ENCODE measurements around the gene FOLR1.

Gene FOLR1

DNA sequence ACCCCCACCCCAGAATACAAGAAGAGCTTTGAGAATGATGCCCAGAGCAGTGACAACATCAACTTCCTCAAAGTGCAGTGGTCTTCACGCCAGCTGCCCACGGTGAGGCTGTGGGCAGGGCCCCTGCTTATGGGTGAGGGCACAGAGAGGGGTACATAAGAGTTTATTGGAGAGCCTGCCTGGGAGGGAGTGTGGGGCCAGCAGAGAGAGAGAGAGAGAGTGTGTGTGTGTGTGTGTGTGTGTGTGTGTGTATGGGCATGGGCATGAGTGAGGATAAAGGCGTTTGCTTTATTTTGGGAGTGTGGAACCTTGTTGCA, 42.5 kb downstream of the FOLR1 start:
- no peaks in the 10 kb centered on the region for H3K9me2 ChIP-seq (replicated peaks; ENCODE audit: control insufficient read depth, low read length)

DNA sequence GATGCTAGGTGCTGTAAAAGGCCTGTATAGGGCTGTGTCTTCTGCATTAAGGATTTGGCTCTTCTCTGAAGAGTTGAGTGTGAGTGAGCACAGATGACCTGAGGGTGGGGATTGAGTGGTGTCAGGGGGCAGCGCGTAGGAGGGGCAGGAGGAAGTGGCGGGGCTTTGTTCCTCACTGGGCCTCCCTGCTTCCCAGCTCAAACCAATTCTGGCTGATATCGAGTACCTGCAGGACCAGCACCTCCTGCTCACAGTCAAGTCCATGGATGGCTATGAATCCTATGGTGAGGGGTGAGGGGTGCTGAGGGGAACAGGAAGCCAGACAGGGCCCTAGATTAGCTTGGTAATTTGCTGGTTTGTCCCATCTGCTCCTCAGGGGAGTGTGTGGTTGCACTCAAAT, 43.0 kb downstream of the FOLR1 start:
- Histone ChIP-seq H3K27ac (ENCODE audit: low read depth, low read length) (no peak overlapping the region), H3F3A (ENCODE audit: control insufficient read depth, insufficient read depth) (peaks cover 8% of the 10 kb centered on the region), H3K4me1 (ENCODE audit: control insufficient read depth, low read length) (peaks cover 3% of the 10 kb centered on the region; the same call in 1 of the 2 replicates), H3K9me3 (ENCODE audit: control insufficient read depth, insufficient read depth, low read length) (no peaks in the 10 kb centered on the region), H3K9me2 (replicated peaks; ENCODE audit: control insufficient read depth, low read length) (no peaks in the 10 kb centered on the region), H3K4me3 (ENCODE audit: low read length) (no peak overlapping the region), H3K27me3 (ENCODE audit: control insufficient read depth, low read length) (peaks cover 10% of the 10 kb centered on the region), H4K20me1 (ENCODE audit: control insufficient read depth, insufficient read depth, low read depth, low read length) (peaks cover 9% of the 10 kb centered on the region; the same call in 1 of the 2 replicates), H3K36me3 (ENCODE audit: control insufficient read depth, low read length) (peaks cover 85% of the 10 kb centered on the region), H3K4me2 (ENCODE audit: low read length) (no peak overlapping the region), H3K79me2 (ENCODE audit: control insufficient read depth, low read length) (no peaks in the 10 kb centered on the region)
- no peak for TF ChIP-seq EZH2phosphoT487 (IDR thresholded peaks at IDR 0.05; ENCODE audit: borderline replicate concordance, low read length)
- TF ChIP-seq, protein P1, sequence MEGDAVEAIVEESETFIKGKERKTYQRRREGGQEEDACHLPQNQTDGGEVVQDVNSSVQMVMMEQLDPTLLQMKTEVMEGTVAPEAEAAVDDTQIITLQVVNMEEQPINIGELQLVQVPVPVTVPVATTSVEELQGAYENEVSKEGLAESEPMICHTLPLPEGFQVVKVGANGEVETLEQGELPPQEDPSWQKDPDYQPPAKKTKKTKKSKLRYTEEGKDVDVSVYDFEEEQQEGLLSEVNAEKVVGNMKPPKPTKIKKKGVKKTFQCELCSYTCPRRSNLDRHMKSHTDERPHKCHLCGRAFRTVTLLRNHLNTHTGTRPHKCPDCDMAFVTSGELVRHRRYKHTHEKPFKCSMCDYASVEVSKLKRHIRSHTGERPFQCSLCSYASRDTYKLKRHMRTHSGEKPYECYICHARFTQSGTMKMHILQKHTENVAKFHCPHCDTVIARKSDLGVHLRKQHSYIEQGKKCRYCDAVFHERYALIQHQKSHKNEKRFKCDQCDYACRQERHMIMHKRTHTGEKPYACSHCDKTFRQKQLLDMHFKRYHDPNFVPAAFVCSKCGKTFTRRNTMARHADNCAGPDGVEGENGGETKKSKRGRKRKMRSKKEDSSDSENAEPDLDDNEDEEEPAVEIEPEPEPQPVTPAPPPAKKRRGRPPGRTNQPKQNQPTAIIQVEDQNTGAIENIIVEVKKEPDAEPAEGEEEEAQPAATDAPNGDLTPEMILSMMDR (IDR thresholded peaks at IDR 0.05; ENCODE audit: low read depth, low read length, poor library complexity, severe bottlenecking): no peak

More for the DNA sequence above, 42.5 kb downstream of the FOLR1 start:
- peaks cover 9% of the 10 kb centered on the region; the same call in 1 of the 2 replicates for H4K20me1 ChIP-seq (ENCODE audit: control insufficient read depth, insufficient read depth, low read depth, low read length)
- peaks cover 2% of the 10 kb centered on the region; the same call in 1 of the 2 replicates for H3K4me1 ChIP-seq (ENCODE audit: control insufficient read depth, low read length)
- H3K4me3 ChIP-seq (ENCODE audit: low read length): no peak overlapping the region
- peaks cover 6% of the 10 kb centered on the region for H3K27me3 ChIP-seq (ENCODE audit: control insufficient read depth, low read length)
- no peak overlapping the region for H3K4me2 ChIP-seq (ENCODE audit: low read length)
- TF ChIP-seq EZH2phosphoT487 (IDR thresholded peaks at IDR 0.05; ENCODE audit: borderline replicate concordance, low read length): no peak
- TF ChIP-seq, protein P1 (IDR thresholded peaks at IDR 0.05; ENCODE audit: low read depth, low read length, poor library complexity, severe bottlenecking): no peak
- H3F3A ChIP-seq (ENCODE audit: control insufficient read depth, insufficient read depth): peaks cover 8% of the 10 kb centered on the region
- H3K27ac ChIP-seq (ENCODE audit: low read depth, low read length): no peak overlapping the region
- H3K79me2 ChIP-seq (ENCODE audit: control insufficient read depth, low read length): no peaks in the 10 kb centered on the region
- H3K36me3 ChIP-seq (ENCODE audit: control insufficient read depth, low read length): peaks cover 90% of the 10 kb centered on the region
- H3K9me3 ChIP-seq (ENCODE audit: control insufficient read depth, insufficient read depth, low read length): no peaks in the 10 kb centered on the region

DNA sequence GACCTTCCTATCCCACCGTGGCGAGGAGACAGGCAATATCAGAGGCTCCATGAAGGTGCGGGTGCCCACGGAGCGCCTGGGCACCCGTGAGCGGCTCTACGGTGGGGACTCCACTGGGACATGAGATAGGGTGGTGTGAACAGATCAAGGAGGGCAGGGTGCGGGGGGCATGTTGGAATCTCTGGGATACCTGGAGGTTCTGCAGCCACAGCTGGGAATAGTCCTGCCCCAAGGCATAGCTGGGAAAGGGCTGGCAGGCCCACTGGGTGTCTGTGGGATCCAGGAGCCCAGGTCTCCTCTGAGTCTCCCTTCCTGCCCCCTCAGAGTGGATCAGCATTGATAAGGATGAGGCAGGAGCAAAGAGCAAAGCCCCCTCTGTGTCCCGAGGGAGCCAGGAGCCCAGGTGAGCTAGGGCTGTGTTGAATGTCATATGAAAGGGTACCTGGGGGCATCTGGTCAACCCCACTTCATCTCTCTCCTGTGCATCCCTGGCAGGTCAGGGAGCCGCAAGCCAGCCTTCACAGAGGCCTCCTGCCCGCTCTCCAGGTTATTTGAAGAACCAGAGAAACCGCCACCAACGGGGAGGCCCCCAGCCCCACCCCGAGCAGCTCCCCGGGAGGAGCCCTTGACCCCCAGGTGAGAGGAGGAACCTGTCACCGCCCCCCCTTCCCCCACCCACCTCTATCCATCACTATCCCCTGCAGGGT, 43.6 kb downstream of the FOLR1 start:
- Histone ChIP-seq H3K79me2 (ENCODE audit: control insufficient read depth, low read length) (no peaks in the 10 kb centered on the region), H3K9me2 (replicated peaks; ENCODE audit: control insufficient read depth, low read length) (no peaks in the 10 kb centered on the region), H3K27ac (ENCODE audit: low read depth, low read length) (no peak overlapping the region), H3K4me2 (ENCODE audit: low read length) (no peak overlapping the region), H4K20me1 (ENCODE audit: control insufficient read depth, insufficient read depth, low read depth, low read length) (peaks cover 9% of the 10 kb centered on the region; the same call in 1 of the 2 replicates), H3K27me3 (ENCODE audit: control insufficient read depth, low read length) (peaks cover 16% of the 10 kb centered on the region), H3K36me3 (ENCODE audit: control insufficient read depth, low read length) (peaks cover 79% of the 10 kb centered on the region), H3K4me3 (ENCODE audit: low read length) (no peak overlapping the region), H3K4me1 (ENCODE audit: control insufficient read depth, low read length) (peaks cover 3% of the 10 kb centered on the region; the same call in 1 of the 2 replicates), H3F3A (ENCODE audit: control insufficient read depth, insufficient read depth) (peaks cover 8% of the 10 kb centered on the region), H3K9me3 (ENCODE audit: control insufficient read depth, insufficient read depth, low read length) (no peaks in the 10 kb centered on the region)
- no peak for TF ChIP-seq EZH2phosphoT487 (IDR thresholded peaks at IDR 0.05; ENCODE audit: borderline replicate concordance, low read length)
- TF ChIP-seq, protein P1 (IDR thresholded peaks at IDR 0.05; ENCODE audit: low read depth, low read length, poor library complexity, severe bottlenecking): no peak

All from DOHH2 (cell line).